Muscle layer of duodenum (tissue), 2 donors: ENCODE measurements around the gene FOXK1.

ENCODE experiments used
- H3K27ac ChIP-seq: one replicate; pipeline ENCODE4 v1.7.0; 2013; ENCODE audit warnings: mild to moderate bottlenecking, low read length
- H3K27me3 ChIP-seq: one replicate; pipeline ENCODE4 v1.7.0; 2013; ENCODE audit warnings: low read depth, mild to moderate bottlenecking, control low read depth, low read length
- H3K36me3 ChIP-seq, 2 donors: one replicate each; pipeline ENCODE4 v1.7.0; 2013; ENCODE audit warnings: low read length in 2 of 2, control low read depth in 1 of 2, mild to moderate bottlenecking in 1 of 2; ENCODE audit not compliant: insufficient read depth in 2 of 2, control insufficient read depth in 1 of 2
- H3K4me1 ChIP-seq, 2 donors: one replicate each; pipeline ENCODE4 v1.7.0; 2013; ENCODE audit warnings: low read length in 2 of 2, mild to moderate bottlenecking in 2 of 2, control low read depth in 1 of 2, moderate library complexity in 1 of 2; ENCODE audit not compliant: insufficient read depth in 2 of 2, control insufficient read depth in 1 of 2
- H3K4me3 ChIP-seq, 2 donors: one replicate each; pipeline ENCODE4 v1.7.0; 2013; ENCODE audit warnings: low read length in 2 of 2, low read depth in 1 of 2, mild to moderate bottlenecking in 1 of 2
- H3K9me3 ChIP-seq, 2 donors: one replicate each; pipeline ENCODE4 v1.7.0; 2013; ENCODE audit warnings: low read length in 2 of 2, control low read depth in 1 of 2, mild to moderate bottlenecking in 1 of 2; ENCODE audit not compliant: control insufficient read depth in 1 of 2
- donor health status: healthy.

Gene FOXK1

DNA sequence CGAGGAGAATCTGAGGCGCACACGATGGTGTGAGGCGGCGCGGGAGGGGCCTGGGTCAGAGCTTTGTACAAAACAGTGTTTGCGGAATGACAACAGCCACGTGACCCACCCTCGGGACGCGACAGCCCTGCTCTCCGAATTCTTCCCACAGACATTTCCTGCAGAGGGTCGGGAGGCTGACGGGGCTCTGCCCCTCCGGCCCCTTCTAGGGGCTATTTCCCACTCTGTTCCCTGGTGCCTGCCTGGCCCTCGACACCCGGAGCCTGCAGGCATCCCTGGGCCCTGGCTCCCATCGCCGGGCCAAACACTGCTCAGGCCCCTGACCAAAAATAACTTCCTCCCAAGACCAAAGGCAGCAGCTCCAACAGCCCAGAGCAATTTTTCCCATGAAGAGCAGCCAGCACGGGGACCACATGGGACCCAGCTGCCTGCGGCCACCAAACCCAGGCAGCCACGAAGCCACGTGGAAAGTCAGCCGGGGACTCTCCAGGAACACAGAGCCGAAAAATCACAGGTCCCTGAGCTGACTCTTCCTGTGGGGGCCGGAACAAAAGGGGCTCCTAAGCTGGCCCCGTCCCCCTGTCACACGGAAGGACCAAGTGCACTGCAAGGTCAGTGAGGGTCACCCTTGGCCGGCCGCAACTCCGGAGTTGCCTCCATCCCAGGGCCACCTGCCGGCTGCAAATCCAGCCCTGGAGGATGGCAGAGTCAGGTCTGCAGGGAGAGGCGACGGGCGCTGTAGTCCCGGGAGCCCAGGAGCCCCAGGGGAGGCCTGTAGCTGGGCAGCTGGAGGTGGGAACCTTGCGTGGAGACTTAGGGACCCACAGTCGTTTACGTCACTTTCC is 137.7 kb downstream of the FOXK1 start:
- no peak overlapping the region for H3K27ac ChIP-seq
- no peak overlapping the region for H3K4me3 ChIP-seq
- no peaks in the 10 kb centered on the region for H3K9me3 ChIP-seq
- no peaks in the 10 kb centered on the region for H3K4me1 ChIP-seq
- no peaks in the 10 kb centered on the region for H3K36me3 ChIP-seq
- no peaks in the 10 kb centered on the region for H3K27me3 ChIP-seq

DNA sequence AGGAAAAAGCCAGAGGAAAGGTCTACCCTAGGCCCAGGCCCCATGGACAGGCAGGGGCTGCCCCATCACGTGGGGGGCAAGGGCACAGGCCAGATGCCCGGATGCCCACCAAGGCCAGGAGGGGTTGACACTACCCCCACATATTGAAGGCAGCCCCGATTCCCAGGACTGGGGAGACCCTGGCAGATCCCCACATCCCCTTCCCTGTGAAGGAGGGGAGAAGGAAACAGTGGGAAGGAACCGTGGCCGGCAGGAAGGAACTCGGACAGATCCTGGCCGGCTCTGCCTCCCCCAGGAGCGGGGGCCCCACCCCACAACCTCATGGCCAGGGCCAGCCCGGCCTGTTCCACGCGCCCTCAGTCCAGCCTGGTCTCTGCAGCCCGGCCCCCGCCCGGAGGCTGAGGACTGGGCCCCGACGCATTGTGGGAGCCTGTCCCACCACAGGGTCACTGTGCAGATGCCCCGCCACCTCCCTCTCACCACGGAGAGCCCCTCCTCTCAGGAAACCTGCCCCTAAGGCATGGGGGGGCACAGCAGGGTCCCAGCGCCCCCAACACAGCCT is 138.4 kb downstream of the FOXK1 start:
- Histone ChIP-seq H3K4me1 (no peaks in the 10 kb centered on the region), H3K9me3 (no peaks in the 10 kb centered on the region), H3K4me3 (no peak overlapping the region), H3K27ac (no peak overlapping the region), H3K27me3 (no peaks in the 10 kb centered on the region), H3K36me3 (no peaks in the 10 kb centered on the region)
